DOHH2 (cell line): ENCODE results near the gene GAA.

ENCODE experiments used
- H3F3A ChIP-seq: fragments of 200-600 bp; sonication (generic), shearing (Covaris generic); 2 replicates; pipeline ENCODE4 v1.6.0; 2016; ENCODE audit warnings: antibody characterized with exemption, mild to moderate bottlenecking; ENCODE audit not compliant: control insufficient read depth, insufficient read depth
- H3K27ac ChIP-seq: fragments of 200-600 bp; sonication (generic); 2 replicates; pipeline ENCODE4 v1.5.1; 2014; ENCODE audit warnings: low read depth, mild to moderate bottlenecking, low read length, moderate library complexity
- H3K27me3 ChIP-seq: fragments of 200-600 bp; sonication (generic); 2 replicates; pipeline ENCODE4 v1.6.1; 2014; ENCODE audit warnings: mild to moderate bottlenecking, low read length, mixed read lengths; ENCODE audit not compliant: control insufficient read depth
- H3K36me3 ChIP-seq: fragments of 200-600 bp; sonication (generic); 2 replicates; pipeline ENCODE4 v1.6.1; 2014; ENCODE audit warnings: mild to moderate bottlenecking, low read length, moderate library complexity, mixed read lengths; ENCODE audit not compliant: control insufficient read depth
- H3K4me1 ChIP-seq: fragments of 200-600 bp; sonication (generic); 2 replicates; pipeline ENCODE4 v1.6.1; 2014; ENCODE audit warnings: mild to moderate bottlenecking, low read length, mixed read lengths; ENCODE audit not compliant: control insufficient read depth
- H3K4me2 ChIP-seq: fragments of 200-600 bp; sonication (generic); 2 replicates; pipeline ENCODE4 v1.6.0; 2014; ENCODE audit warnings: mild to moderate bottlenecking, low read length, moderate library complexity
- H3K4me3 ChIP-seq: fragments of 200-600 bp; sonication (generic); 2 replicates; pipeline ENCODE4 v1.5.1; 2014; ENCODE audit warnings: mild to moderate bottlenecking, low read length, mixed read lengths
- H3K79me2 ChIP-seq: fragments of 200-600 bp; sonication (generic); 2 replicates; pipeline ENCODE4 v1.6.1; 2014; ENCODE audit warnings: mild to moderate bottlenecking, low read length, mixed read lengths; ENCODE audit not compliant: control insufficient read depth
- H3K9me2 ChIP-seq: fragments of 200-600 bp; sonication (generic); replicated peaks from 2 replicates; pipeline ENCODE4 v1.6.1; 2014; ENCODE audit warnings: mild to moderate bottlenecking, low read length, mixed read lengths; ENCODE audit not compliant: control insufficient read depth
- H3K9me3 ChIP-seq: fragments of 200-600 bp; sonication (generic); 2 replicates; pipeline ENCODE4 v1.6.1; 2014; ENCODE audit warnings: antibody characterized with exemption, low read length, mixed read lengths; ENCODE audit not compliant: control insufficient read depth, insufficient read depth
- H4K20me1 ChIP-seq: fragments of 200-600 bp; sonication (generic); 2 replicates; pipeline ENCODE4 v1.6.0; 2014; ENCODE audit warnings: low read depth, mild to moderate bottlenecking, antibody characterized with exemption, low read length, moderate library complexity; ENCODE audit not compliant: control insufficient read depth, insufficient read depth
- CTCF ChIP-seq: fragments of 200-600 bp; sonication (generic); IDR thresholded peaks from one replicate; pipeline ENCODE4 v1.5.1; 2014; ENCODE audit warnings: antibody characterized with exemption, mild to moderate bottlenecking, low read depth, low read length; ENCODE audit not compliant: poor library complexity, severe bottlenecking
- EZH2phosphoT487 ChIP-seq: fragments of 200-600 bp; sonication (generic); IDR thresholded peaks from 2 replicates; pipeline ENCODE4 v1.6.1; 2017; ENCODE audit warnings: borderline replicate concordance, mild to moderate bottlenecking, antibody characterized with exemption, low read length, moderate library complexity, mixed read lengths

The GAA gene

GRCh38 chr17:80061421-80061820 lies 40.0 kb upstream of the GAA start:
- Histone ChIP-seq H3K4me2 (no peak overlapping the region), H3K9me2 (no peaks in the 10 kb centered on the region), H3K9me3 (no peaks in the 10 kb centered on the region), H3K36me3 (no peaks in the 10 kb centered on the region), H3F3A (no peaks in the 10 kb centered on the region), H3K27ac (no peak overlapping the region), H3K4me1 (no peaks in the 10 kb centered on the region), H3K79me2 (no peaks in the 10 kb centered on the region), H4K20me1 (no peaks in the 10 kb centered on the region), H3K27me3 (no peaks in the 10 kb centered on the region), H3K4me3 (no peak overlapping the region)
- no peak for TF ChIP-seq CTCF
- no peak for TF ChIP-seq EZH2phosphoT487

- Histone ChIP-seq H3K4me1 (no peaks in the 10 kb centered on the region), H3K9me2 (no peaks in the 10 kb centered on the region), H3K36me3 (no peaks in the 10 kb centered on the region), H3K79me2 (no peaks in the 10 kb centered on the region), H3K27ac (no peak overlapping the region), H3K27me3 (no peaks in the 10 kb centered on the region), H3K4me3 (no peak overlapping the region), H3K9me3 (no peaks in the 10 kb centered on the region), H4K20me1 (no peaks in the 10 kb centered on the region), H3K4me2 (no peak overlapping the region), H3F3A (no peaks in the 10 kb centered on the region)
- TF ChIP-seq EZH2phosphoT487 (no peak), CTCF (no peak)
Observed at GRCh38 chr17:80063830-80064585, 37.4 kb upstream of the GAA start.

DNA sequence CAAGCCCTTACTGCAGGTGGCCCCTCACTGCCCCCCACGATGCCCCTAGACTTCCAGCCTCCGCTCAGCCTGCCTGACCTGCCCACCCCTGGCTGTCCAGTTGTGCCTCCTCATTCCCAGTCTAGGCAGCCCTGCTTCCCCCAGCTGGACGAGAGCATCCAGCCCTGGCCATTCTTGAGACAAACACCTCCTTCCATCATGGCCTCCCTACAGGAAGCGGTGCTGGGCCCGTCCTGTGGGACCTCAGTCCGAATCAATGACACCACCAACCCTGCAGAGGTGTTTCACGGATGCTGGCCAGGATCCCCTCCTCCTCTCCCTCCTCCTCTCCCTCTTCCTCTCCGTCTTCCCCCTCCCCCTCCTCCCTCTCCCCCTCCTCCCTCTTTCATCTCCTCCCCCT lies 36.7 kb upstream of the GAA start:
- Histone ChIP-seq H3F3A (no peaks in the 10 kb centered on the region), H3K36me3 (no peaks in the 10 kb centered on the region), H3K4me2 (no peak overlapping the region), H4K20me1 (no peaks in the 10 kb centered on the region), H3K79me2 (no peaks in the 10 kb centered on the region), H3K27me3 (no peaks in the 10 kb centered on the region), H3K9me2 (no peaks in the 10 kb centered on the region), H3K9me3 (no peaks in the 10 kb centered on the region), H3K4me3 (no peak overlapping the region), H3K4me1 (no peaks in the 10 kb centered on the region), H3K27ac (no peak overlapping the region)
- TF ChIP-seq CTCF: no peak
- no peak for TF ChIP-seq EZH2phosphoT487
